Stimulated activated CD8-positive, alpha-beta memory T cell treated with anti-CD3 and anti-CD28 coated beads, Interleukin-2, amount 100 ng/mL, for 1 hour (primary cell): Measurements from ENCODE around the gene SCAANT1.

Experiments used
- DNase-seq, 2 donors: peaks; one replicate each; pipeline ENCODE4 v3.0.0-alpha.2; 2020; ENCODE audit warnings: low read depth in 2 of 2

Gene SCAANT1

DNA sequence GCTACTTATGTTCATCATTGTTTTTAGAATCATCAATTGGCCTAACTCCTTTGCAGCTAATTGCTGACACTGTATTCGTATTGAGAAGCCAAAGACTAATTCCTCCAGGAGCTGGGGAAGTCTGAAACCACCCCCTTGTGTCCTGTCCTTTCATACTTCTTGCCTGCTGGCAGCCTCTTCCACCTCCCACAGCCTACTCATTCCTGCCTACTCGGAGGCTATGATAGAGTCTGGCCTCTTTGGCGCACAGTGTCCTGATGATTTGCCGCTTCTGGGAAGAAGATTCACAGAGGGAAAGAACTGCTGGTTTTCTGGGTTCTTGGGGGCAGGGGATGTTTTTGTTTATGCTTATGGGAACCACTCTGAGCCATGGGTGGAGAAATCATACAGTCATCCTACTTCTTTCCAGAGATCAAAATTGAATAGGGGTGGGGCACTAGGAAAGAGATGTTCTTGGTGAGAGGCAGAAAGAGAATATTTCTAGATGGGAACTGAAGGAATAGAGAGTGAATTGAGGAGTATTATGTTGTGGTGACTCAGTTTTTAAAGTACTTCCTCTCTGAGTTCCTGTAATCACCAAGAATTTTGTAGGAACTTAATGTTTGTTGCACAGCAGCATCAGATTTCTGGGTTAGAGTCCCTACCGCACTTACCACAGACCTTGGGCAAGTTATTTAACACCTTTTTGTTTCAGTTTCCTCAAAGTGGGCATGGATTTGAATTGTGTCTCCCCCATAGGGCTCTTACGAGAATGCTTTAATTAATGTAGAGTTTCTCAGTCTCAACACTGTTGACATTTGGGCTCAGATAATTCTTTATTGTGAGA is 22.1 kb upstream of the SCAANT1 start:
- DNase-seq, result no peak

DNA sequence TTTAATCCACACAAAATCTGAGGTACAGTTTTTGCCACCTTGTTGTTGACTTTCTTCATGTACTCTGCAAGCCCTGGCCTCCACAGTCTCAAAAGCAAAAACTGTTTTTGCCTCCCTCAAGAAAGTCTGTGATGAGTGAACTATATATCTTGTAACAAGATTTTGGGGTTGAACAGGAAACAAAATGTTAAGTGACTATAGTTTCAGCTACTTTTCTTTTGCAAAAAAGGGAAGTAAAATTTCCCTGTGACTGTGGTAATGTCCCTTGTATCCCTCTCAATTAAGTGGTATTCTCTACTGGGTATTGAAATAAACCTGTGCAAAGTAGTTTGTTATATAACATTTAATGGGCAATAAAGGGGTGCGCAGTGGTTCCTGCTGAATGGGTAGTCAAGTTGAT is 21.3 kb upstream of the SCAANT1 start:
- no peak for DNase-seq

- DNase-seq, result no peak
Measured at GRCh38 chr3:63932509-63933212, 20.5 kb upstream of the SCAANT1 start.

DNA sequence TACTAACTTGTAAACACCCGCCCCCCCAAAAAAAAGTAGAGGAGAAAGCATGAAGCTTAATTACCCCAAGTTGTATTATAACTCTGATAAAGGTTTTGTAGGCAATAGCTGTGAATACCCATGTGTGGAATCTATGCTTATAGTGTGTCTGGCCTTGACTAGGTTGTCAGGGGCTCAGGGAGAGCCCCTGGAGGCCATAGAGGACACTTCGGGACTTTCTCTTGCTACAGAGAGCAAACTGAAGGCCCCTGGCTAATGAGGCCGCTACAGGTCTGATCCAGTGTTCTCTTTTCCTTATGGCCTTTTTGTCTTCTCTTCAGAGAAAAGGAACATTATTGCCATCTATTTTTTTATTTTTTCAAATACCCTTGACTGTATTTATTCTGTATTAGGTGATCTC is 19.1 kb upstream of the SCAANT1 start:
- no peak for DNase-seq

- DNase-seq, result no peak
Measured at GRCh38 chr3:63927422-63928280, 15.5 kb upstream of the SCAANT1 start.

DNA sequence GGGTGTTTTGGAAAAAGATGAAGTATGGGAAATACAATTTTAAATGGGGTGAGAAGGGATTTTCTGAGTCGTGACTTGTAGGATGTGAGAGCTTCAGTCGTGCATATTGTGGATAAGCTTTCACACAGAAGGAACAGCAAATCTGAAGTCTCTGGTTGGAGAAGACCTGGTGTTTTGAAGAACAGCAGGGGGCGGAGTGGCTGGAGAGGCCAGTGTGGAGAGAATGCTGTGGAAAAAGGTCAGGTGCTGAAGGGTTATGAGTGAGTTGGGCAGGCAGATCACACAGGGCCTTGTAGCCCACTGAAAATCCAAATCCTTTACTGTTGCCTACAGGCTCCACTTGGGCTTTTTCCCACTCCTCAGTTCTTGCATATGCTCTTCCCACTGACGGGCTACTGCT is 14.1 kb upstream of the SCAANT1 start:
- DNase-seq, result no peak

DNA sequence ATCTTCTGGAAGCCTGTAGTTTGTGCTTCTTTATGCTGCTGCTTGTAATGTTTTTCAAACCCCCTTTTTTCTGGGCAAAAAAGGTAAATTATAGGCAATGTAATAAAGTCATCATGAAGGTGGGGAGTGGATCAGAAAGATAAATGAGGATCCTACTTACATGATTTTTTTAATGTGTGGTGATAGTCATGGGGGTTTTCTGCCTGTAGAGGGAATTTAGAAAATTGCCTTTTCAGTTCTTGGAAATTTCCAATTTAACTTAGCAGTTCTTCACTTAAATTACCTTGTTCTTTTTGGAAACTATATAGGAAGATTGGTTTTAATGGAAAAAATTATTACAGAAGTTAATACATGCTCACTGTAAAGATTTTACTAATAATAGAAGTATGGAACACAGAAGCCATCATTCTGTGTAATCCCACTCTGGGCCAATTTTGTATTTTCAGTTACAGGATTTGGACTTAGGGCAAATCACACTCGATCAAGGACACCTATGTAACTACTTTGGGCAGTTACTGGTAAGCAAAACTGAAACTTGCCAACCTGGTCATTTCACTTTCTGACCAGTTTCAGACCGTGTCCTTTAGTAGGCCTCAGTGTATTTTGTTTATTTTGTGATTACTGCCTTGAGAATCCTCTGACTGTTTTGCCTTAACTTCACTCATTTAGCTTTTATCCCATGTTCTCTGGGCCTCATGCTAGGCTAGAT is 10.5 kb upstream of the SCAANT1 start:
- no peak for DNase-seq

- DNase-seq, result no peak
Measured at GRCh38 chr3:63921741-63922482, 9.7 kb upstream of the SCAANT1 start.

DNA sequence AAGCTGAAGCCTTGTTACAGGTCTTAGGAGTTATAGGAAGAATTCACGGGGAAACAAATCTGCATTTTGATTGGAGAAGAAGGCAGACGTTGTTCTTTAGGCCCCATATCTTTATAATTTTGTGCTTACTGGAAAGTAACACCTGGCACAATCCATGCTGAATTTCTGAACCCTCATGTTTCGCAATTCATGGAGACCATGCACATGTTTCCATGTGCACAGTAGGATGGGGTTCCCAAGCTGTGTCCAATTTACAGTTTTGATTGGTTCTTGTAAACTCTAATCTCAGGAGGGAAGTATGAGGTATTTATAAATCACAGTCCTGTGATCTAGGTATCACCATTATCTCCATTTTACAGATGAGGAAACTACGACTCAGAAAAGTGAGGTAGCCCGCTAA is 7.8 kb upstream of the SCAANT1 start:
- no peak for DNase-seq

DNA sequence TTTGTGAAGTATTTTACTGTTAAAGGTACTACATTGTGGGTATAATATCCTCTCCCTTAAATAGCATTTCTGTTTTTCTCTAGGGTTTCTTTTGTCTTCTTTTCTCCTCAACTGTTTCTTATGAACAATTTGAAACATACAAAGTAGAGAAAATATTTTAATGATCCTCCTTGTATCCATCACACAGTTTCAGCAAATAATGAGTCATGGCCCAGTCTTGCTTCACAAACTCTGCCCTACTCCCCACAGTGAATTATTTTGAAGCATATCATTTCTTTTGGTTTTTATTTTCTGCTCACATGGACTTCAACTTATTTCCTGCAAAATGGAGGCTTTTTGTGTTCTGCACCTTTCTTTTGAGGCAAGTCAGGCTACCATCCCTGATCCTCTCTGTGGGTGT is 6.1 kb upstream of the SCAANT1 start:
- no peak for DNase-seq

GRCh38 chr3:63914312-63914711 is 2.1 kb upstream of the SCAANT1 start:
- no peak for DNase-seq

GRCh38 chr3:63912768-63913588 is 795 bp upstream of the SCAANT1 start:
- DNase-seq, result peak; percentile 7 to 32

GRCh38 chr3:63911509-63911872 is 692 bp downstream of the SCAANT1 start:
- DNase-seq, result no peak

GRCh38 chr3:63910891-63911290 is 1.3 kb downstream of the SCAANT1 start:
- no peak for DNase-seq

DNA sequence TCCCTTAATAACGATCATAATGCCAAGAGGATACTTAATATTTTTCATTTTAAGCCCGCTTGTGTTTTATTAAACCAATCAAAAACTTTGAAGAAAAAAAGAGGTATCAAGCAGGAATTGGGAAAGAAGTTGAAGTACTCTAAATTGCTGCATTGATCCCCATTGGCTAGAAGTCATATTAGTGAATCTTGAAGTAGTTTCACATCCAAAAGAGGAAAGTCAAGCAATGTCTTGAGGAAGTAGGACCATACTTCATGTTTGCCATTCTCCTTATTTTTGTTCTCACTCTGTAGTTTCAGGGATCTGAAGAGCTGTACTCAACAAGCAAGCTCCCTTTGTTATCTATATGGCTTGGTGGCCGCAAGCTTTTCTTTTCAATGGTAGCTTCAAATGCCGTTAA is 2.2 kb downstream of the SCAANT1 start:
- DNase-seq, result no peak

GRCh38 chr3:63909431-63909830 is 2.8 kb downstream of the SCAANT1 start:
- DNase-seq, result no peak

- no peak for DNase-seq
Measured at GRCh38 chr3:63908776-63909175, 3.4 kb downstream of the SCAANT1 start.

GRCh38 chr3:63908081-63908736 is 4.0 kb downstream of the SCAANT1 start:
- DNase-seq, result no peak

GRCh38 chr3:63905731-63906620 is 6.2 kb downstream of the SCAANT1 start:
- no peak for DNase-seq
